GM23338 (cell line): ENCODE data around the gene ALS2.

Experiments used
- CREB1 ChIP-seq: fragments of 250-450 bp; sonication (Bioruptor Pico); IDR thresholded peaks from 2 replicates; pipeline ENCODE4 v1.5.0; 2020; ENCODE audit warnings: low read depth, mild to moderate bottlenecking, moderate library complexity
- EZH2 ChIP-seq: fragments of 200-600 bp; sonication (generic); IDR thresholded peaks from one replicate; pipeline ENCODE4 v1.8.0; 2017; ENCODE audit warnings: antibody characterized with exemption, mild to moderate bottlenecking, low read depth; ENCODE audit not compliant: unreplicated experiment
- EZH2phosphoT487 ChIP-seq: fragments of 200-600 bp; sonication (generic); IDR thresholded peaks from one replicate; pipeline ENCODE4 v1.8.1; 2018; ENCODE audit warnings: antibody characterized with exemption; ENCODE audit not compliant: unreplicated experiment
- JUNB ChIP-seq: IDR thresholded peaks from one replicate; pipeline ENCODE4 v1.6.1; 2016; ENCODE audit warnings: antibody characterized with exemption; ENCODE audit not compliant: unreplicated experiment
- NANOG ChIP-seq: IDR thresholded peaks from 2 replicates; pipeline ENCODE4 v1.6.1; 2016; ENCODE audit warnings: antibody characterized with exemption, borderline replicate concordance
- POLR2AphosphoS5 ChIP-seq: IDR thresholded peaks from 2 replicates; pipeline ENCODE4 v1.6.1; 2016; ENCODE audit warnings: antibody characterized with exemption, low read depth
- REST ChIP-seq: IDR thresholded peaks from one replicate; pipeline ENCODE4 v1.6.1; 2018; ENCODE audit warnings: antibody characterized with exemption; ENCODE audit not compliant: unreplicated experiment
- STAT1 ChIP-seq: IDR thresholded peaks from one replicate; pipeline ENCODE4 v1.6.1; 2016; ENCODE audit warnings: antibody characterized with exemption; ENCODE audit not compliant: unreplicated experiment
- ZNF462 ChIP-seq: fragments of 250-450 bp; sonication (Bioruptor Pico); IDR thresholded peaks from 2 replicates; pipeline ENCODE4 v1.5.0; 2020; ENCODE audit warnings: mild to moderate bottlenecking, moderate library complexity
- TF ChIP-seq, protein P1 (sequence below), 2 experiments: fragments of 200-600 bp in 1 of 2; sonication (generic) in 1 of 2; conservative IDR thresholded peaks; 2 replicates each; pipeline versions ENCODE4 v1.5.1 to v1.6.1; 2016 to 2017; ENCODE audit warnings: antibody characterized with exemption in 2 of 2, low read depth in 2 of 2, mild to moderate bottlenecking in 2 of 2, moderate library complexity in 1 of 2

DNA sequence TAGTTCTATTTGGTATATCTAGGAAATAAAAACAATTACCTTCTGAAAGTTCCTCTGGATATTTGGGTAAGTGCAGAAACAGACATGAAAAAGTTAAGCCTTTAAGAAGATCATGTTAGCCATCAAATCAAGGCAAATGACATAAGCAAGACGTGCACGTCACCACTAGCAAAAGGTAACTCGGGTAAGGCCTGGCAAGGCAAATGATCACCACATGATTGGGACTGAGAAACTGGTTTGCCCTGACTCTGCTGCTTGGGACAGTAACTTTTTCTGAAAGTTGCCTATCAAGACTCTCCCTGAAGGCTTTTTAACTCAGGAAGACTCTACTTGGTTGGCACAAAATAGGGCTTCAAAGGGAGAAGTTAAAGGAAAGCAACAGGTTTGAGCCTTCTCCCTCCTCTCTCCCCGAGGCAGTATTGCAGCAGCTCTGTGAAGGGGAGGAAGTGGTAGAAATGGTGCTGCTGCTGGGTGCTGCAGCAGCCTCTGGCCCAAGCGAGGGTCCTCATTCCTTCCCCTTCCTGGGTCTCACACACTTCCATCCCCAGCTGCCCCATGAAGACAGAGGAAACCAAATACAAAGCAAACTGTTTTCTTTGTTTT is 120.3 kb downstream of the ALS2 start:
- TF ChIP-seq, protein P1, sequence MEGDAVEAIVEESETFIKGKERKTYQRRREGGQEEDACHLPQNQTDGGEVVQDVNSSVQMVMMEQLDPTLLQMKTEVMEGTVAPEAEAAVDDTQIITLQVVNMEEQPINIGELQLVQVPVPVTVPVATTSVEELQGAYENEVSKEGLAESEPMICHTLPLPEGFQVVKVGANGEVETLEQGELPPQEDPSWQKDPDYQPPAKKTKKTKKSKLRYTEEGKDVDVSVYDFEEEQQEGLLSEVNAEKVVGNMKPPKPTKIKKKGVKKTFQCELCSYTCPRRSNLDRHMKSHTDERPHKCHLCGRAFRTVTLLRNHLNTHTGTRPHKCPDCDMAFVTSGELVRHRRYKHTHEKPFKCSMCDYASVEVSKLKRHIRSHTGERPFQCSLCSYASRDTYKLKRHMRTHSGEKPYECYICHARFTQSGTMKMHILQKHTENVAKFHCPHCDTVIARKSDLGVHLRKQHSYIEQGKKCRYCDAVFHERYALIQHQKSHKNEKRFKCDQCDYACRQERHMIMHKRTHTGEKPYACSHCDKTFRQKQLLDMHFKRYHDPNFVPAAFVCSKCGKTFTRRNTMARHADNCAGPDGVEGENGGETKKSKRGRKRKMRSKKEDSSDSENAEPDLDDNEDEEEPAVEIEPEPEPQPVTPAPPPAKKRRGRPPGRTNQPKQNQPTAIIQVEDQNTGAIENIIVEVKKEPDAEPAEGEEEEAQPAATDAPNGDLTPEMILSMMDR (conservative IDR thresholded peaks at IDR 0.05; ENCODE audit: low read depth in 2 of 2), result no peak
- TF ChIP-seq EZH2phosphoT487 (no peak), EZH2 (no peak), POLR2AphosphoS5 (no peak), CREB1 (CRISPR knock-in tag) (no peak), ZNF462 (no peak), JUNB (no peak), REST (no peak), NANOG (no peak), STAT1 (no peak)
